ENCODE measurements around the gene TRAFD1.
A peak's percentile ranks its signal among the peaks of the same experiment; 100 is the strongest.

- TF ChIP-seq POLR2AphosphoS5 (IDR thresholded peaks at IDR 0.05): peak; percentile 80
- no peak for TF ChIP-seq EP300 (IDR thresholded peaks at IDR 0.05)
- no peak for TF ChIP-seq CTCF (IDR thresholded peaks at IDR 0.05)
Measured at GRCh38 chr12:112121780-112122565, 3.4 kb upstream of the TRAFD1 start.
